ENCODE results near the gene MSI1.

- TF ChIP-seq CTCF (IDR thresholded peaks at IDR 0.05) (no peak), JUN (IDR thresholded peaks at IDR 0.05) (no peak), ESRRA (IDR thresholded peaks at IDR 0.05; ENCODE audit: borderline replicate concordance, low read length) (no peak), MAZ (IDR thresholded peaks at IDR 0.05; ENCODE audit: borderline replicate concordance, low read depth, low read length) (no peak), NR3C1 (IDR thresholded peaks at IDR 0.05) (no peak), SMC3 (IDR thresholded peaks at IDR 0.05) (no peak), POLR2A (IDR thresholded peaks at IDR 0.05; ENCODE audit: low read length) (no peak)
Measured at GRCh38 chr12:120332523-120332922, 36.4 kb downstream of the MSI1 start.

Data from A549 (cell line).